NCI-H82 (cell line): Measurements from ENCODE around the gene IFITM10.
"Not testable (repeated sequence)": the region's sequence is repeated elsewhere in the genome, so short reads cannot be mapped to it uniquely, and the experiment has no call there.

ENCODE experiments used
- DNase-seq: peaks from one replicate; lab custom pipeline; 2025; lab: John Stamatoyannopoulos, UW

IFITM10 gene

GRCh38 chr11:1690167-1691025, 60.0 kb downstream of the IFITM10 start:
- DNase-seq = no peak

GRCh38 chr11:1689250-1690166, 60.9 kb downstream of the IFITM10 start:
- DNase-seq = not testable (repeated sequence)

- DNase-seq = not testable (repeated sequence)
These were observed 62.0 kb downstream of the IFITM10 start for GRCh38 chr11:1688336-1688947.

- DNase-seq = not testable (repeated sequence)
These were observed 64.2 kb downstream of the IFITM10 start for GRCh38 chr11:1686220-1686619.

- DNase-seq = not testable (repeated sequence)
These were observed 65.2 kb downstream of the IFITM10 start for GRCh38 chr11:1684886-1685874.

- DNase-seq = not testable (repeated sequence)
These were observed 66.4 kb downstream of the IFITM10 start for GRCh38 chr11:1683904-1684572.

GRCh38 chr11:1683216-1683615, 67.2 kb downstream of the IFITM10 start:
- DNase-seq = not testable (repeated sequence)
